ENCODE results near the gene ESPL1. TPM values are rescaled to one million over a fixed set of nuclear protein-coding genes. Genes with fewer than 3 reads are reported as not detected.

ESPL1 gene
- total RNA-seq: 1 to 10 TPM; 2.0 to 6.7 TPM
- polyA plus RNA-seq: under 1 TPM; 0.77 to 0.97 TPM
- long read RNA-seq, donor 1: 0 reads
- long read RNA-seq, donor 2: 0 reads
- long read RNA-seq, donor 3, partial matches to known transcripts: 0 of 1 reads
- long read RNA-seq, donor 3, other reads (novel, unspliced or antisense): 0 of 1 reads
- long read RNA-seq, donor 4, partial matches to known transcripts: 0 of 2 reads
- long read RNA-seq, donor 4, other reads (novel, unspliced or antisense): 0 of 2 reads
- long read RNA-seq, donor 5, partial matches to known transcripts: 6 of 10 reads
- long read RNA-seq, donor 5, other reads (novel, unspliced or antisense): 0 of 10 reads

DNA sequence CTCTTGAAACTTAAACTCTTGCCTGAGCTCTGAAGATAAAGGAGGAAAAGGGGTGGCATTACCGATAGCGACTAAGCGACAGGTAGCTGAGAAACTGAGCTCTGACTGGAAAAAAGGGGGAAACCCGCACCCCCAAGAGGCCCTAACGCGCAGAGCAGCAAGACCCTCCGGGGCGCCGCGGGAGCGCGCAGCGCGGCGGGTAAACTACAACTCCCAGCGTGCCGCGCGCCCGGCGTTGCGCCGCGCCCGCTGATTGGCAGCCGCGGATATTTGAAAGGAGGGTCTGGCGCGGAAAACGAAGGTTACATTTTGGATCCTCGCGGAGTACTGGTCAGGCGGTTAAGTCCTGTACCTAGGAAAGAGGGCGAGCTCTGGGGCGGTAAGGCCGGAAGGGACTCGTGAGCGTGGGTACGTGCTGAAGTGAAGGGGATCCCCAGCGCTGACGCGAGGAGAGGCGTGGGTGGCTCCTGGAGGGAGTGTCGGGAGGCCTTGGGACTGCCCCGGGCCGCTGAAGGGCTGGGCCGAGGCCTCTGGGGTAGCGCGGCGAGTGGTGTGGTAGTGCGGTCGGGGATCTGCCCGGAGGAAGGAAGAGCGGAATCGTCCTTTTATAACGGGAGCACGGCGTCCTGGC lies at the start of gene ESPL1:
Gene ESPL1, plus strand, starts transcription at position 301 of the 631 bp plus-strand sequence. CDS start 468 bp downstream, outside the sequence.
- Histone ChIP-seq H3K4me3 (peak within 1 kb of the TSS; percentile 69), H3K9me3 (ENCODE audit: control insufficient read depth in 4 of 4, insufficient read depth in 3 of 4, low read length in 3 of 4) (no peaks in the 10 kb centered on the region), H3K27me3 (ENCODE audit: control insufficient read depth in 3 of 3, insufficient read depth in 3 of 3, low read length in 2 of 3) (no peaks in the 10 kb centered on the region), H3K27ac (ENCODE audit: low read depth in 1 of 2, low read length in 1 of 2) (no peak within 1 kb of the TSS), H3K36me3 (ENCODE audit: control insufficient read depth in 4 of 4, insufficient read depth in 4 of 4, low read length in 4 of 4) (peaks cover 0 to 3% (median 0%) of the 10 kb centered on the region in 4 donors), H3K4me1 (ENCODE audit: control insufficient read depth in 5 of 5, insufficient read depth in 5 of 5, low read length in 5 of 5) (peaks cover 0 to 24% (median 3%) of the 10 kb centered on the region in 5 donors), H3K9ac (ENCODE audit: insufficient read depth in 1 of 2, low read length in 2 of 2) (peak within 1 kb of the TSS; percentile 33 to 82)
- WGBS, 2 donors: 0% methylated on average over 51 to 58 of the region's 58 CpGs
- DNase-seq (peak; percentile 89 to 93 (median 90)), ATAC-seq (ENCODE audit: insufficient read depth, low FRiP score) (peak; percentile 91)
- TF ChIP-seq, protein P1, sequence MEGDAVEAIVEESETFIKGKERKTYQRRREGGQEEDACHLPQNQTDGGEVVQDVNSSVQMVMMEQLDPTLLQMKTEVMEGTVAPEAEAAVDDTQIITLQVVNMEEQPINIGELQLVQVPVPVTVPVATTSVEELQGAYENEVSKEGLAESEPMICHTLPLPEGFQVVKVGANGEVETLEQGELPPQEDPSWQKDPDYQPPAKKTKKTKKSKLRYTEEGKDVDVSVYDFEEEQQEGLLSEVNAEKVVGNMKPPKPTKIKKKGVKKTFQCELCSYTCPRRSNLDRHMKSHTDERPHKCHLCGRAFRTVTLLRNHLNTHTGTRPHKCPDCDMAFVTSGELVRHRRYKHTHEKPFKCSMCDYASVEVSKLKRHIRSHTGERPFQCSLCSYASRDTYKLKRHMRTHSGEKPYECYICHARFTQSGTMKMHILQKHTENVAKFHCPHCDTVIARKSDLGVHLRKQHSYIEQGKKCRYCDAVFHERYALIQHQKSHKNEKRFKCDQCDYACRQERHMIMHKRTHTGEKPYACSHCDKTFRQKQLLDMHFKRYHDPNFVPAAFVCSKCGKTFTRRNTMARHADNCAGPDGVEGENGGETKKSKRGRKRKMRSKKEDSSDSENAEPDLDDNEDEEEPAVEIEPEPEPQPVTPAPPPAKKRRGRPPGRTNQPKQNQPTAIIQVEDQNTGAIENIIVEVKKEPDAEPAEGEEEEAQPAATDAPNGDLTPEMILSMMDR (IDR thresholded peaks at IDR 0.05; ENCODE audit: control extremely low read depth, extremely low read depth): peak; percentile 2

DNA sequence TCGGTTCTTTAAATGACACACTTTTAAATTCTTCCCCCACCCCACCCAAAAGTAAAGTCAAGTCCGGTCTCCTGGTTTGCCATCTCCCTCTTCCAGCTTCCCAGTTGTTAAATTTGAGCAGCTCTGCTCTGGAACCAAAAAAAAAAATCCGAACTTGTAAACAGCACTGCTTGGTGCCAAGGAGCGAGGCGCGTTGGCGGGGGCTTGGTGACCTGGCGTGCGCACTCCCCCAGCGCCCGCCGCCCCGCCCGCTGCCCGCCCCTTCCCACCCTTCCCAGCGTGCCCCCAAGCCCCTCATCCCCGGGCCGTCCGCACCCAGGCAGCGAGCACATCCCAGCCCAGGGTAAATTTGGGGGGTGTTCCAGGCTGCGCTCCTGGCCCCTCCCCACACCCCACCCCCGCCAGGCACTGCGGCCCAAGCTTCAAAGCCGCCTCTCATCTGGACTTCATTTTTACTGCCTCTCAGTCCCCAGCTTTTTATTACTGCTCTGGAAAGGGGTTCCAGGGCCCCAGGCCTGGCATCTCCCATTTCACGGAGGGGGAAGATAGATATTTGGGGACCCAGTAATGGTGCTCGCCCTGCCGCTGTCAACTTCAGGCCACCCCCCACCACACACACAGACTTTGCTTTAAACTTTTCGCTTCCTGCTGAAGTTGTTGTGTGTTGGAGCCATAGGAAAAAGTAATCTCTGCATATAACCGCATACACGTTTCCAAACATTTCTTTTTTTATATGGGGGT lies 49.4 kb upstream of the ESPL1 start:
- ATAC-seq (ENCODE audit: insufficient read depth, low FRiP score): no peak
- peak in 2 of 3 donors; percentile 50 to 79 for DNase-seq
- Histone ChIP-seq H3K4me1 (ENCODE audit: control insufficient read depth in 5 of 5, insufficient read depth in 5 of 5, low read length in 5 of 5) (peaks cover 0 to 57% (median 37%) of the 10 kb centered on the region in 5 donors), H3K27me3 (ENCODE audit: control insufficient read depth in 3 of 3, insufficient read depth in 3 of 3, low read length in 2 of 3) (no peaks in the 10 kb centered on the region), H3K4me3 (peak overlapping the region; percentile 60), H3K36me3 (ENCODE audit: control insufficient read depth in 4 of 4, insufficient read depth in 4 of 4, low read length in 4 of 4) (peaks cover 0 to 10% (median 6%) of the 10 kb centered on the region in 4 donors), H3K27ac (ENCODE audit: low read depth in 1 of 2, low read length in 1 of 2) (peak overlapping the region; percentile 62 to 91), H3K9ac (ENCODE audit: insufficient read depth in 1 of 2, low read length in 2 of 2) (peak overlapping the region in 1 of 2 donors; percentile 44), H3K9me3 (ENCODE audit: control insufficient read depth in 4 of 4, insufficient read depth in 3 of 4, low read length in 3 of 4) (no peaks in the 10 kb centered on the region)
- TF ChIP-seq, protein P1 (IDR thresholded peaks at IDR 0.05; ENCODE audit: control extremely low read depth, extremely low read depth): no peak
- WGBS, 2 donors: 39 to 70% methylated on average over 30 of the region's 30 CpGs

DNA sequence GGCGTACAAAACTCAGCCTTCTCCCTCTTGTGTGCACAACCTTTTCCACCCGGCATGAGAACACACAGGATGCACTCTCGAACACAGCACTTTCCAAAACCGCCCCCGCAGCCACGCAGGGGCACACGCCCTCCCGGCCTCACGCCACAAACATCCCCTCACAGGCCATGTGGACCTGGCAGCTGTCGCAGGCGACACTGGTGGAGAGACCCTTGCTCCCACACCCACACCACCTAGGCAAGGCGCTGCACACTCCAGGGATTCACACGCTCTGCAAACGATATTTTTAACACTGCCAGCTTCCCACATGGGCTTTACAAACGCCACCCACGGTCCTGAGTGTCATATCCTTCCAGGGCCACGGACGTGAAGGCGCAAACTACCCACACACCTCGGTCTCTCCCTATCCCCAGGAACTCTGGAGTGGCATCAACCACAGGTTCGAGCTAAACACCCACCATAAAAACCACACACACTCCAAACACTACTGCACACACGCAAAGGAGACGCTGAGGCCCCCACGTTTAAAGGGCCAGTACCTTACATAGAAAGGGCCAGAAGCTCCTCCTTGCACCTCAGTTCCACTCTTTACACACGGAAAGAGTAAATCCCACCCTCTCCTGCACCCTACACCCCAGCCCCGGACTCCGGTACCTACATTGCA lies 48.7 kb upstream of the ESPL1 start:
- H3K9me3 ChIP-seq (ENCODE audit: control insufficient read depth in 4 of 4, insufficient read depth in 3 of 4, low read length in 3 of 4): no peaks in the 10 kb centered on the region
- peak overlapping the region; percentile 60 for H3K4me3 ChIP-seq
- ATAC-seq (ENCODE audit: insufficient read depth, low FRiP score): no peak
- WGBS, 2 donors: 3 to 16% methylated on average over 27 of the region's 27 CpGs
- DNase-seq: peak; percentile 31 to 57 (median 50)
- H3K27ac ChIP-seq (ENCODE audit: low read depth in 1 of 2, low read length in 1 of 2): peak overlapping the region; percentile 62 to 91
- H3K9ac ChIP-seq (ENCODE audit: insufficient read depth in 1 of 2, low read length in 2 of 2): peak overlapping the region in 1 of 2 donors; percentile 44
- no peaks in the 10 kb centered on the region for H3K27me3 ChIP-seq (ENCODE audit: control insufficient read depth in 3 of 3, insufficient read depth in 3 of 3, low read length in 2 of 3)
- H3K4me1 ChIP-seq (ENCODE audit: control insufficient read depth in 5 of 5, insufficient read depth in 5 of 5, low read length in 5 of 5): peaks cover 0 to 64% (median 43%) of the 10 kb centered on the region in 5 donors
- TF ChIP-seq, protein P1 (IDR thresholded peaks at IDR 0.05; ENCODE audit: control extremely low read depth, extremely low read depth): no peak
- H3K36me3 ChIP-seq (ENCODE audit: control insufficient read depth in 4 of 4, insufficient read depth in 4 of 4, low read length in 4 of 4): peaks cover 0 to 6% (median 3%) of the 10 kb centered on the region in 4 donors

Measured in lung (tissue), 16 donors.